HG03469 (cell line): Measurements from ENCODE around the gene CPSF3.
"Not testable (repeated sequence)": the region's sequence is repeated elsewhere in the genome, so short reads cannot be mapped to it uniquely, and the experiment has no call there.

Experiments used
- ATAC-seq: cut with Tn5 transposase; IDR thresholded peaks from one replicate; pipeline ENCODE4 v1.9.1; 2021; ENCODE audit warnings: mild to moderate bottlenecking, moderate library complexity, moderate number of reproducible peaks; ENCODE audit not compliant: unreplicated experiment

The CPSF3 gene

DNA sequence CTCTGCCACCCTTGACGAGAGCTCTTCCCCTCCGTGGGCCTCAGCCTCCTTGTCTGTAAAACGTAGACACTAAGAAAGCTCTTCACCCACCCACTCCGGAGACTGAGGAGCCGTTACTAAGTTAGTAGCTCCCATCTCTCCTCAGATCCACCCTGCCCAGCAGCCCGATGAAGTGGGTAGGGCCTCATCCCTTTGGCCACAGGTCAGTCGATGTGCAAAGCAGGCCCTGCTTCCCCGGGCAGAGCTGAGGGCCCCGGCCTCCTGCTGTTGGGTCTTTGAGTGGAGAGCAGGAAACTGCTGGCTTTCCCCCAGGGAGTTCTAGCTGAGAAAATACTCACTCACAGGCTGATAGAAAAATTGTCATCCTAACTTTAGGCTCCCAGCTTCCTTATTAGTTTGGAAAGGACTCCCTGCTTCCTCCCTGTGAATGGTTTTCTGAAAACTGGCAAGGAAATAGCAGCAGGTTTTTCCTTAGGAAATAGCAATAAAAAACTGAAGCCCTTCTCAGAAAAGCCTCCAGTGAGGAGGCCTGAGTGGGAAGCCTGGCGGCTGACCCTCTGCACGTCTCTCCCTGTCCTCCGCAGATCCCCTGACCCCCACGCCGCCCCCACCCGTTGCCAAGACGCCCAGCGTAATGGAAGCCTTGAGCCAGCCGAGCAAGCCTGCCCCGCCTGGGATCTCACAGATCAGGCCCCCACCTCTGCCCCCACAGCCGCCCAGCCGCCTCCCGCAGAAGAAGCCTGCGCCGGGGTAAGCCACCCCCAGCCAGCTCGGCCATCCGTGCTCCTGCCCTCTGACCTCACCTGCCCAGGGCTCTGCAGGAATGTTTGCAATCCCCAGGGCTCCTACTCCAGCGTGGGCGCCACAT, 30.3 kb upstream of the CPSF3 start:
- ATAC-seq, result no peak

DNA sequence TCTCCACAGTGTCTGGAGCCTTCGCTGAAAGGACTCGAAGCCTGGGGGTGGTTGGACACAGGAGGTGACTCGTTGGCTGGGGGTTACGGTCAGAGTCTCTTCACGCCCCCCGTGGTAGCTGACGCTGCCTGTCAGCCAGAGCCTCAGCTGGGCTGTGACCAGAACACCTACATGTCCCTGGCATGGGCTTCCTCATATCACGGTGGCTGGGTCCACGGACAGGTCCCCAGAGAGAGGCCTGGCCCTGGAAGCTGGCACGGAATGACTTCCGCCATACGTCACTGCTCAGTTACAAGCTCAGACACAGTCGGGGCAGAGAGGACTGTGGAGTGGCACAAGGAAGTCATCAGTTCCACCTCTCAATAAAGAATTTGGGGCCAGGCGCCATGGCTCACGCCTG, 28.6 kb upstream of the CPSF3 start:
- ATAC-seq, result no peak

DNA sequence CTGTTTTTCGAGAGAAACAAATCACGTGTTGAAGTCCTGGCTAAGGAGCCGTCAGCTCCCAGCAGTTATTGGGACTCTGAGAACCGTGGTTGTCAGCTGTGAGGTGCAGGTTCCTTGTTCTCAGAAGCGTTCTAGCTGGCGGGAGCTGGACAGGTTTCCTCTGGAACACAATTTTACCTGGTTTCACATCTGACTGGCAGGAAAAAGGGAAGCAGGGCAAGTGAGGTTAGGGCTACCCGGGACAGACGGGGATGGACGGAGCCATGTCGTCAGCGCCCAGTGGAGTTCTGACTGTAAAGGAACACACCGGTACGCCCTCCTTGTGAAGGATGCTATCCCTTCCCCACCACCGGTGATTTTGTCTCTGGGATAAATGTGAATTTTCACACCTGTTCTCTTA, 26.3 kb upstream of the CPSF3 start:
- no peak for ATAC-seq

- not testable (repeated sequence) for ATAC-seq
Observed at GRCh38 chr2:9398251-9398650, 25.2 kb upstream of the CPSF3 start.

GRCh38 chr2:9398881-9399780, 24.3 kb upstream of the CPSF3 start:
- no peak for ATAC-seq

DNA sequence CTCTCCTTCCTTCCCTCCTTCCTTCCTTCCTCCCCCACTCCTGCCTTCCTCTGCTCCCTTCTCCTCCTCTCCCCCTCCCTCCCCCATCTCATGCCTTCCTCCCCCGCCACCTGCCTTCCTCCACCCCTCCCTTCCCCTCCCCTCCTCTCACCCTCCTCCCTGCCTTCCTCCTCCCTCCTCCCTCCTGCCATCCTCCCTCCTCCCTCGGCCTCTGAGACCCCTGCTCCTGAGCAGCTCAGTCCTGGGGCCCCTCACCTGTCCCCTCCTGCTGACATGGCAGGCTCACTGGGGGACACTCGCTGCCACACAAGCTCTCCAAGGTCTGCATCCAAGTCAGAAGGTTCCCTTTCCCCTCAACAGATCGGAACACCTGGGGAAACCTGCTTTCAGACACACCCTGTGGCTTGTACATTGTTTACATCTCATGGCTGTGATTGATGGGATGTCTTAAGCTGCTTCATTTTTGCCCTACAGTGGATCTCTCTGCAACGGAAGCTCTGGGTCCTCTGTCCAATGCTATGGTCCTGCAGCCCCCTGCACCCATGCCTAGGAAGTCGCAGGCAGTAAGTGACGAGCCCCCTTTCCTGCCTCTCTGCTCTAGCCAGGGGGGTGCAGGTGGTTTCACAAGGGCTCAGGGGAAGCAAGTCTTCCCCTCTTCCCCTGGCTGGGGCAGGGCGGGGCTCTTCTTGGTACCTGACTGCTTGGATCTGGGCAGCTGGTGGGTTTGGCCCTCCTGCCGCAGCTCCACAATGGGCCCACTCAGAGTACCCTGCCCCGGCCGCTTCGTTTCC, 23.0 kb upstream of the CPSF3 start:
- no peak for ATAC-seq

DNA sequence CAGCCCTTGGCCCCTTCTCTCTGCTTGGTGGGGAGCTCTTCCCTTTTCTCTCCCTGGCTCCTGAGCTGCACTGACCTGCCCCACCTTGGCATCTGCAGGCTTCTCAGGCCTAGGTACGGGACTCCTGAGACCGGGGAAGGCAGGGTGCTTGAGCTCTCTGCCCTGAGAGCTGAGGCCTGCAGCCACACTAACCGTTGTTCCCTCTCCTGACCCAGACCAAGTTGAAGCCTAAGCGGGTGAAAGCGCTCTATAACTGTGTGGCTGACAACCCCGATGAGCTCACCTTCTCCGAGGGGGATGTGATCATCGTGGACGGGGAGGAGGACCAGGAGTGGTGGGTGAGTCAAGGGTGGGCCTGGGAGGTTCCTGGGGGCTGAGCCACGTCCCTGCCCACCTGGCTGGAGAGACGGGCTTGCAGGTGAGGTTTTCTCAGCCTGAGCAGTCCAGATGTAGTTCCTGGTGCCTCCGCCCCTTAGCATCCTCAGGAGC, 22.4 kb upstream of the CPSF3 start:
- no peak for ATAC-seq

- ATAC-seq, result no peak
Observed at GRCh38 chr2:9401646-9402371, 21.6 kb upstream of the CPSF3 start.

DNA sequence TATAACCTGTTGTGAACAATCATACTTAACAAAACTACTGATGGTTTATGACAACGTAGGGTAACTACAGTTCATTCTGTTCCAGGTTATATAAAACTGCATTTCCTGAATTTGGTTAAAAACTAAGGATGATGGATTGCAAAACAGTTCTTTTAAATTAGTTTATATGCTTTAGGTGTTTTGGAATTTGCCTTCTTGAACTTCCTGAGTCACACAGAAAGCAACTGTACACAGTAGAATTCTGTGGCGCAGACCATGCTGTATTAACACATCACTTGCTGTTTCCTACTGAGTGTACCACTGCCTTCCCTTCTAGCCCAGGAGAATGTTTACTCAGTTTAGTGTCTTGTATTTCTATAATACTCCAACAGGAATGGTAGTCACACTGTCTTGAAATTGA, 19.5 kb upstream of the CPSF3 start:
- ATAC-seq, result no peak

DNA sequence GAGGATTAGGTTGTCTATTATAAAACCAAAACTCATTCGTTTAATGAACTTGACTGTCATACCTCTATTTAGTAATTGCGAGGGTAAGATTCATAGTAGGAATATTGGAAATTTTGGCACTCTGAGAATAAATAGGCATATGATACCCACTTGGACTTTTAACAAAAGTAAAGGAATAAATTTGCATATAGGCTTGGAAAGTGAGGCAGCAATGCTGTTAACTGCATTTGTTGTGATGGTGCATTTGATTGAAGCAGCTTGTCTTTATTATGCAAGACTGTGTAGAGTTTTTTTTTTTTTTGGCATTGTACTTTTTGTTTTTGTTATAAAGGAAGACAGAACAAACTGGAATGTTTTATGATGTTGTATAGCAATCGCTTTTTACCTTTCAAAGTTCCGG, 19.0 kb upstream of the CPSF3 start:
- no peak for ATAC-seq

- ATAC-seq, result no peak
Observed at GRCh38 chr2:9405636-9406035, 17.8 kb upstream of the CPSF3 start.

- no peak for ATAC-seq
Observed at GRCh38 chr2:9406529-9407362, 16.7 kb upstream of the CPSF3 start.

GRCh38 chr2:9407363-9407811, 16.1 kb upstream of the CPSF3 start:
- no peak for ATAC-seq

GRCh38 chr2:9408641-9409151, 14.8 kb upstream of the CPSF3 start:
- no peak for ATAC-seq

GRCh38 chr2:9410108-9410507, 13.3 kb upstream of the CPSF3 start:
- no peak for ATAC-seq

DNA sequence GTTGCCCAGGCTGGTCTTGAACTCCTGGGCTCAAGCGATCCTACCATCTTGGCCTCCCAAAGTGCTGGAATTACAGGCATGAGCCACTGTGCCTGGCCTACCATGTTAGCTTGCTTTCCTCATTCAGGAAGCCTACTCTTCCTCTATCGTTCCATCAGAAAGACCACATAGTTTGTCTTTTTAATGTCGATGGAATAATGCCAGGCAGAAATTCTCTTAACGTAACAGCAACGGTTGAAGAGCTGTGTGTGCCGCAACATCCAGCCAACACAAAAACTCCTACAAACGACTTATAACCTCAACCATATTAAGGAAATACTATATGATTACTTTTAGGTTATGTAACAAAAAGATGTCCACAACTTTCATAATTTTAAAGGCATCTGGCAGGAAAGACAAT, 10.7 kb upstream of the CPSF3 start:
- no peak for ATAC-seq

- ATAC-seq, result no peak
Observed at GRCh38 chr2:9415516-9416169, 7.8 kb upstream of the CPSF3 start.

DNA sequence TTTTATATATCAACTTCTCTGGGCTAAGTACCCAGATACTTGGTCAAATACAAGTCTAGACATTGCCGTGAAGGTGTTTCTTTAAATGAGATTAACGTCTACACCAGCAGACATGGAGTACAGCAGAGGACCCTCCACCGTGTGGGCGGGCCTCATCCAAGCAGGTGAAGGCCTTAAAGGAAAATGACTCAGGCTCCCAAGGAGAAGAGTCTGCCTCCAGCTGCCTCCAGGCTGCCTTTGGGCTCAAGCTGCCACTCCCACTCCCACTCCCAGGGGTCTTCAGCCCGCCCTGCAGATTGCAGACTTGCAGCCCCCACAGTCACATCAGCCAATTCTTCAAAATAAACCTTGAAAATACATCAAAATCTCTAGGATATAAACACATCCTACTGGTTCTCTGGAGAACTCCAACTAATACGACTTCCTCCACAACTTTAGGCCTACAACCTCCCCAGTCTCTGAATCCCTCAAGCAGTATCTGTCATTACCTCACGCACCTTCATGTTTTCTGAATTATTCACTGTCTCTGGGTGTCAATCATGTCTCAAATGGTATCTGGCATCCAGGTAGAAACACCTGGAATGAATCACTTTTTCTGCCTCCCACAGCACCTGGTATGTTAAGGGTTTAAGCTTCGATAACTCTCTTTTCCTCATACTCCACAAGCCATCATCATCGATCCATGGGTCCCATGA, 7.0 kb upstream of the CPSF3 start:
- no peak for ATAC-seq
